HL-60 (cell line): ENCODE results near the gene ATP8B3.

Experiments
- CTCF ChIP-seq: IDR thresholded peaks from one replicate; pipeline ENCODE4 v1.5.1; 2011; ENCODE audit warnings: low read length, control low read depth, inconsistent platforms; ENCODE audit not compliant: insufficient read depth
- GABPA ChIP-seq: IDR thresholded peaks from 2 replicates; pipeline ENCODE4 v1.6.1; 2012; ENCODE audit warnings: low read depth
- POLR2AphosphoS5 ChIP-seq: IDR thresholded peaks from 2 replicates; pipeline ENCODE4 v1.6.1; 2012; ENCODE audit warnings: low read depth
- REST ChIP-seq: IDR thresholded peaks from 2 replicates; pipeline ENCODE4 v1.6.1; 2012; ENCODE audit warnings: low read depth; ENCODE audit not compliant: insufficient replicate concordance
- SPI1 ChIP-seq: IDR thresholded peaks from 2 replicates; pipeline ENCODE4 v1.6.1; 2012; ENCODE audit warnings: low read depth, mild to moderate bottlenecking, borderline replicate concordance

DNA sequence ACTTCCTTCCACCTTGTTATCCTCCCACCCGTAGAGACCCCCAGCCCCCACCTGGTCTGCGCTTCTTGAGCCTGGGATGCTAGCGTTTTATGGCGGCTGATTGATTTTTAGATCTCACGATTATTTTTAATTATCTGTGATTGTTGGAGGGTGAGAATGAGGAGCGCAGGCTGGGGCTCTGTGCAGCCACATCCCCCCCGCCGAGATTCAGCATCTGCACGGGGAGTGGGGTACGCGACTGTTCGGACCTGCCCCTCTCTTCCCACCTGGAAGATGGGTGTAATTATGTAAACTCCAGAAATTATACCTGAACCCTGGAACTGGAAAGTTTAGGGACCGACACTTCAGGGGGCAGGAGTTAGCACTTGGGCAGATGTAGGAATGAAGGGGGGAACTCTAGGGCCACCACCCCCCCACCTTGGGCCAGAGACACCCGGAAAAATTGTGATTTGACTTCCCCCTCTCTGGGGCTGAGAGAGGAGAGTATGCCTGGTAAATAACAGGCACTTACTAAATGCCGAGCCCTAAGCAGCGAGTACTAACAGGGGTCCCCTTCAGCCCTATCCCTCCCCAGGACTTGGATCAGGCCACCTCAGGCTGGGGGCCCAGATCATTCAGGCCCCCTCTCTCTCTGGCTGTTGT lies 60.6 kb downstream of the ATP8B3 start:
- TF ChIP-seq CTCF = no peak
- no peak for TF ChIP-seq POLR2AphosphoS5
- TF ChIP-seq REST = no peak
- no peak for TF ChIP-seq GABPA
- no peak for TF ChIP-seq SPI1
